Sigmoid colon (tissue), 4 donors: ENCODE results near the gene OR5C1.

Source experiments
- POLR2A ChIP-seq, 2 donors: fragments of 450-650 bp; IDR thresholded peaks; one replicate each; pipeline ENCODE4 v1.6.1; 2016; ENCODE audit warnings: antibody characterized with exemption in 2 of 2, mild to moderate bottlenecking in 2 of 2, moderate library complexity in 2 of 2
- POLR2AphosphoS5 ChIP-seq, 4 donors: sonication (generic); formaldehyde crosslinking; IDR thresholded peaks; one replicate each; pipeline ENCODE4 v1.6.1; 2017; ENCODE audit warnings: antibody characterized with exemption in 4 of 4
- TF ChIP-seq, protein P1 (sequence below), 4 experiments: fragments of 450-650 bp in 3 of 4; fragments of 200-600 bp in 1 of 4; IDR thresholded peaks; one replicate each; pipeline ENCODE4 v1.5.1; 2016 to 2019; ENCODE audit warnings: antibody characterized with exemption in 4 of 4, mild to moderate bottlenecking in 3 of 4, moderate library complexity in 2 of 4

DNA sequence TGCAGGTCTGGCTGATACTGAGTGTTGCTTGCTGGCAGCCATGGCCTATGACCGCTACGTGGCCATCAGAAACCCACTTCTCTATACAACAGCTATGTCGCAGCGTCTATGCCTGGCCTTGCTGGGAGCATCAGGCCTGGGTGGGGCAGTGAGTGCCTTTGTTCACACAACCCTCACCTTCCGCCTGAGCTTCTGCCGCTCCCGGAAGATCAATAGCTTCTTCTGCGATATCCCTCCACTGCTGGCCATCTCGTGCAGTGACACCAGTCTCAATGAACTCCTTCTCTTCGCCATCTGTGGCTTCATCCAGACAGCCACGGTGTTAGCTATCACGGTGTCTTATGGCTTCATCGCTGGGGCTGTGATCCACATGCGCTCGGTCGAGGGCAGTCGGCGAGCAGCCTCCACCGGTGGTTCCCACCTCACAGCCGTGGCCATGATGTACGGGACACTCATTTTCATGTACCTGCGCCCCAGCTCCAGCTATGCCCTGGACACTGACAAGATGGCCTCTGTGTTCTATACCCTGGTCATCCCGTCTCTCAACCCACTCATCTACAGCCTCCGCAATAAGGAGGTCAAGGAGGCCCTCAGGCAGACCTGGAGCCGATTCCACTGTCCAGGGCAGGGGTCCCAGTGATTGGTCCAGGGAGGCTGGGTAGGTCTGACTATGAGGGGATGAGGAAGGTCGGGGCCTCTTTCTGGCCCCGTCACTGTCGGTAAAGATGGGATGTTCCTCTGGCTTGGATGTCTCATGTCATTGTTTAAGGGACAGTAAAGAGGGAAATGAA lies 718 bp downstream of the OR5C1 start:
- TF ChIP-seq, protein P1, sequence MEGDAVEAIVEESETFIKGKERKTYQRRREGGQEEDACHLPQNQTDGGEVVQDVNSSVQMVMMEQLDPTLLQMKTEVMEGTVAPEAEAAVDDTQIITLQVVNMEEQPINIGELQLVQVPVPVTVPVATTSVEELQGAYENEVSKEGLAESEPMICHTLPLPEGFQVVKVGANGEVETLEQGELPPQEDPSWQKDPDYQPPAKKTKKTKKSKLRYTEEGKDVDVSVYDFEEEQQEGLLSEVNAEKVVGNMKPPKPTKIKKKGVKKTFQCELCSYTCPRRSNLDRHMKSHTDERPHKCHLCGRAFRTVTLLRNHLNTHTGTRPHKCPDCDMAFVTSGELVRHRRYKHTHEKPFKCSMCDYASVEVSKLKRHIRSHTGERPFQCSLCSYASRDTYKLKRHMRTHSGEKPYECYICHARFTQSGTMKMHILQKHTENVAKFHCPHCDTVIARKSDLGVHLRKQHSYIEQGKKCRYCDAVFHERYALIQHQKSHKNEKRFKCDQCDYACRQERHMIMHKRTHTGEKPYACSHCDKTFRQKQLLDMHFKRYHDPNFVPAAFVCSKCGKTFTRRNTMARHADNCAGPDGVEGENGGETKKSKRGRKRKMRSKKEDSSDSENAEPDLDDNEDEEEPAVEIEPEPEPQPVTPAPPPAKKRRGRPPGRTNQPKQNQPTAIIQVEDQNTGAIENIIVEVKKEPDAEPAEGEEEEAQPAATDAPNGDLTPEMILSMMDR (IDR thresholded peaks at IDR 0.05): no peak
- TF ChIP-seq POLR2AphosphoS5 (IDR thresholded peaks at IDR 0.05) (no peak), POLR2A (IDR thresholded peaks at IDR 0.05) (no peak)
